ENCODE results near the gene CAPN5.

Gene CAPN5

DNA sequence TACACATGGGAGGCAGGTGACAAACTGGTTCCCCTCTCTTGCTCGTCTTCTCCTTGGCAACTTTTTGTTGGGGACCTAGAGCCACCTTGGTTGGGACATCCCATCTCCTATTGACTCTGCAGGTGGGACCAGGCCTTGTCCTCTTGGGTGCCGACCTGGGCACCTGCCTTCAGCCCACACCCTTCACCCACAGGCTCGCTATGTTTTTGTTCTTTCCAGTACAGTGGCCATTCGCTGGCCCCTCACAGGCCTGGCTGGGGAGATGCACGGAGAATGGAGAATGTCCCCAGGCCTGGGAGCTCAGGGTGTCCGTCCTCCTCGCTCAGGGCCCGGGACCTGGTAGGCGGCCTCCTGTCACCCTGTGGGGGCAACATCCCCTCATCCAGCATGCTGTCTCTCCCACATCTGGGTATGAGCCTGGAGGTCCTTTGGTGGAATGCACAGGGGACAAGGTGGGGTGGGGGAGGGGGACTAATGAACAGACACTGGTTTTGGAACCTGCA lies 21.0 kb downstream of the CAPN5 start:
- H3K27ac ChIP-seq (ENCODE audit: low read depth in 2 of 2, low read length in 2 of 2), result peak overlapping the region; percentile 99 to 100
- H3K4me3 ChIP-seq (ENCODE audit: low read length in 2 of 2), result peak overlapping the region; percentile 45 to 50

DNA sequence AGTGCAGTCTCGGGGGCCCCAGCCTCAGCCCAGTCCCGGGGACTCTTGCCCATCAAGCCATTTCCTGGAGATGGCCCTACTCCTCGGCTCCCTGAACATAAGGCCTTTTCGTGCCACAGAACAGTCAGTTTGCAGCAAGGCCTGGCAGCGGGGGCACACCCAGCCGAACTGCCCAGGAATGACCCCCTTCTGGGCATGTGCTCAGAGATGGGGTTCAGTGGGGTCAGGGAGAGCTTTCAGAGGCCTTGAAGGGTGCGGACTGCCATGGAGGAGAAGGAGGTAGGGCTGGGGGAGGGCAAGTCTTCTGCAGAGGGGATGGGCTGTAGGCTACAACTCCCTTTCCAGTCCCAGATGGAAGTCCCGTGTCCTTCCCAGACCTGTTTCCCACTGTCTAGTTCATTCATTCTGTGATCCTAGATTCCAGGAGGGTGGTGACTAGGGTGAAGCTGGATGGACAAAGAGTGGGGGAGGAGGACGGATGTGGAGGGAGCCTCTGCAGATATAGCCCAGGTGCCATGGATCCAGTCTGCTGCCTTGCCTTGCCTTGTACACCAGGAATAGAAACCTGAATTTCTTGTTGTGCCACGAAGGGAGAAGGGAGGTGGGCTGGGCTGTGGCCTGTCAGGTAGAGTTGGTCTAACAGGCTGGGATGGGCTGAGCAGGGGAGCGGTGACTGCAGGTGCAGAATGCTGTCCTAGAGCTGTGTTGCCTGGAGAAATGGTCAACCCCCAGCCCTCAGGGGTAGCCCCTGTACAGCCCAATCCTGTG lies 21.6 kb downstream of the CAPN5 start:
- Histone ChIP-seq H3K9me3 (ENCODE audit: control insufficient read depth in 2 of 2, low read length in 2 of 2) (no peaks in the 10 kb centered on the region), H3K36me3 (ENCODE audit: control insufficient read depth in 2 of 2, insufficient read depth in 2 of 2, low read length in 2 of 2) (peaks cover 22 to 32% of the 10 kb centered on the region in 2 donors), H3K9ac (ENCODE audit: low read depth in 1 of 2, low read length in 2 of 2) (peak overlapping the region; percentile 47 to 86), H3K4me1 (ENCODE audit: control insufficient read depth in 2 of 2, insufficient read depth in 2 of 2, low read length in 2 of 2) (peaks cover 64 to 80% of the 10 kb centered on the region in 2 donors), H3K27ac (ENCODE audit: low read depth in 2 of 2, low read length in 2 of 2) (peak overlapping the region; percentile 99 to 100), H3K27me3 (ENCODE audit: control insufficient read depth in 2 of 2, insufficient read depth in 2 of 2, low read length in 2 of 2) (no peaks in the 10 kb centered on the region), H3K4me3 (ENCODE audit: low read length in 2 of 2) (peak overlapping the region in 1 of 2 donors; percentile 36)

More for the DNA sequence above, 21.0 kb downstream of the CAPN5 start:
- Histone ChIP-seq H3K27me3 (ENCODE audit: control insufficient read depth in 2 of 2, insufficient read depth in 2 of 2, low read length in 2 of 2) (no peaks in the 10 kb centered on the region), H3K9ac (ENCODE audit: low read depth in 1 of 2, low read length in 2 of 2) (peak overlapping the region; percentile 49 to 86), H3K4me1 (ENCODE audit: control insufficient read depth in 2 of 2, insufficient read depth in 2 of 2, low read length in 2 of 2) (peaks cover 70 to 86% of the 10 kb centered on the region in 2 donors), H3K9me3 (ENCODE audit: control insufficient read depth in 2 of 2, low read length in 2 of 2) (no peaks in the 10 kb centered on the region), H3K36me3 (ENCODE audit: control insufficient read depth in 2 of 2, insufficient read depth in 2 of 2, low read length in 2 of 2) (peaks cover 18 to 32% of the 10 kb centered on the region in 2 donors)

DNA sequence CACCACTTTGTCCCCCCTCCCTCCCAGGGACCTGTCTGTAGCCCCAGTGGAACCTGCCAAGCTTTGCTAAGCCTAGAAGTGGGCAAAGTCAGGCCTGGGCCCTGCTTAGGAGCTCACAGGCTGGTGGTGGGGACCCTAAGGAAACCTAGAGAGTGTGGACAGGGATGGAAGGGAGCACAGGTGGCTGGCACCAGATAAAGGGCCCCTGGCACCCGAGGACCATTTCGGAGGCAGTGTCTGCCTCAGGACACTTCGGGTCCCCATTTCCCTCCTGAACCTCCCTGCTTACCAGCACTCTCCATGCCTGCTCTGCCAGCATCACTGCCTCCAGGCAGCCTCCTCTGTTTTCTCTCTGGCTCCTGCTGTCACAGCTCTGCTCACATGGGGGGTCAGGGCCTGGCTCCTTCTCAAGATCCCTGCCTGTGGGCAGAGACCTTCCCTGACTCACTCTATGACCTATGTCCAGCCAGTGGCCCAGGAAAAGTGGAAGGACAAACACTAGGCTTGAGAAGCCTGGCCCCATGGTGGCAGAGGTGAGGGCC lies 22.3 kb downstream of the CAPN5 start:
- H3K36me3 ChIP-seq (ENCODE audit: control insufficient read depth in 2 of 2, insufficient read depth in 2 of 2, low read length in 2 of 2), result peaks cover 28 to 34% of the 10 kb centered on the region in 2 donors
- H3K4me1 ChIP-seq (ENCODE audit: control insufficient read depth in 2 of 2, insufficient read depth in 2 of 2, low read length in 2 of 2), result peaks cover 62 to 73% of the 10 kb centered on the region in 2 donors
- no peaks in the 10 kb centered on the region for H3K9me3 ChIP-seq (ENCODE audit: control insufficient read depth in 2 of 2, low read length in 2 of 2)
- H3K9ac ChIP-seq (ENCODE audit: low read depth in 1 of 2, low read length in 2 of 2), result peak overlapping the region; percentile 47 to 86
- H3K27me3 ChIP-seq (ENCODE audit: control insufficient read depth in 2 of 2, insufficient read depth in 2 of 2, low read length in 2 of 2), result no peaks in the 10 kb centered on the region
- peak overlapping the region; percentile 99 to 100 for H3K27ac ChIP-seq (ENCODE audit: low read depth in 2 of 2, low read length in 2 of 2)
- H3K4me3 ChIP-seq (ENCODE audit: low read length in 2 of 2), result peak overlapping the region in 1 of 2 donors; percentile 19

DNA sequence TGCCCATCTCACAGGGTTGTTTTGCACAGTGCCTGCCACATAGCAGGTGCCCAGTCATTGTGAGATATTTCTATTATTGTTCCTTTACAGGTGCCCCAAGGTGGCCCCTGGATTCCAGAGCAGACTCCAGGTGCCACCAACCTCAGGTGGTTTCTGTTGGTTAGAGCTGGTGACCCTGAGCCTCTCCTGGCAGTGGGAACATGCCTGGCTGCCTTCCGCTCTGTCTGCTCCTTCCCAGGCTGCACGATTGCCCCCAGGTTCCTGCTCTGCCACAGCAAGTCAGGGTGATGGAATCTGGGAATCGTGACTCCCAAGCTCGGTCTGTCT lies 23.2 kb downstream of the CAPN5 start:
- Histone ChIP-seq H3K4me3 (ENCODE audit: low read length in 2 of 2) (no peak overlapping the region), H3K27me3 (ENCODE audit: control insufficient read depth in 2 of 2, insufficient read depth in 2 of 2, low read length in 2 of 2) (no peaks in the 10 kb centered on the region), H3K27ac (ENCODE audit: low read depth in 2 of 2, low read length in 2 of 2) (peak overlapping the region; percentile 99 to 100), H3K36me3 (ENCODE audit: control insufficient read depth in 2 of 2, insufficient read depth in 2 of 2, low read length in 2 of 2) (peaks cover 34 to 37% of the 10 kb centered on the region in 2 donors), H3K9me3 (ENCODE audit: control insufficient read depth in 2 of 2, low read length in 2 of 2) (no peaks in the 10 kb centered on the region), H3K4me1 (ENCODE audit: control insufficient read depth in 2 of 2, insufficient read depth in 2 of 2, low read length in 2 of 2) (peaks cover 63 to 71% of the 10 kb centered on the region in 2 donors), H3K9ac (ENCODE audit: low read depth in 1 of 2, low read length in 2 of 2) (peak overlapping the region in 1 of 2 donors; percentile 63)

DNA sequence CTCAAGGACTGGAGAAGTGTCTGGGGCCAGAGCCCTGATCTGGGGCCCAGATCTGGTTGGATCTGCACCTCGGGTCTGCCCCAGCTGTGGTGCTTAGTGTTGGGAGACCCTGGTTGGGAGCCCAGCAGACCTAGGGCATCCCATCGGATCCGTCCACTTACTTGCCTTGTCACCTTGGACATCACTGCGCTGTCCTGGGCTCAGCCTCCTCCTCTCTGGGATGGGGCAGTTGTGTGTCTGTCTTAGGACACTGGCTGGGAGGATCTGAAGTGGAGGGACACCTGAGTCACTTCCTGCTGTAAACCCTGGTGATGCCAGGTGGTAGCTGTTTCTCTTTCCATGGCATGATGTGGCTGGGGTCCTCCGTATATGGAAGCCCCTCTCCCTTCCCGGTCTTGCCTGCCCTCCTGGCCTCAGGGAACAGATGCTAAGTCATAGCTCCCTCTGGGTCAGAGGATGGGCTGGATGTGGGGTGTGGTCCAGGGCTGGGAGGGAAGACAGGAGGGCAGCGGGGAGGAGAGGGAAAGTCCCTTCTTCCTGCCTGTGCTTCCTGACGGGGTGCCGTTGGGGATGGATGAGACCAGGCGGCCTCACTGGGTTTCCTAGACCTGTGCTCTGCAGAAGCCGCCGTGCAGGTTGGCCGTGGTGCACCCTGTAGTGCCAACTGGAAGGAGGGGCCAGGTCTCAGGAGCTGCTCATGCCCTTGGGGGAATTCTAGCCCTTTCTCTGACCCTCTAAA lies 23.8 kb downstream of the CAPN5 start:
- peaks cover 67 to 72% of the 10 kb centered on the region in 2 donors for H3K4me1 ChIP-seq (ENCODE audit: control insufficient read depth in 2 of 2, insufficient read depth in 2 of 2, low read length in 2 of 2)
- no peaks in the 10 kb centered on the region for H3K9me3 ChIP-seq (ENCODE audit: control insufficient read depth in 2 of 2, low read length in 2 of 2)
- H3K27me3 ChIP-seq (ENCODE audit: control insufficient read depth in 2 of 2, insufficient read depth in 2 of 2, low read length in 2 of 2), result no peaks in the 10 kb centered on the region
- H3K36me3 ChIP-seq (ENCODE audit: control insufficient read depth in 2 of 2, insufficient read depth in 2 of 2, low read length in 2 of 2), result peaks cover 34% of the 10 kb centered on the region in 2 donors
- H3K9ac ChIP-seq (ENCODE audit: low read depth in 1 of 2, low read length in 2 of 2), result peak overlapping the region; percentile 32 to 63
- peak overlapping the region in 1 of 2 donors; percentile 7 for H3K4me3 ChIP-seq (ENCODE audit: low read length in 2 of 2)
- H3K27ac ChIP-seq (ENCODE audit: low read depth in 2 of 2, low read length in 2 of 2), result peak overlapping the region; percentile 99 to 100

DNA sequence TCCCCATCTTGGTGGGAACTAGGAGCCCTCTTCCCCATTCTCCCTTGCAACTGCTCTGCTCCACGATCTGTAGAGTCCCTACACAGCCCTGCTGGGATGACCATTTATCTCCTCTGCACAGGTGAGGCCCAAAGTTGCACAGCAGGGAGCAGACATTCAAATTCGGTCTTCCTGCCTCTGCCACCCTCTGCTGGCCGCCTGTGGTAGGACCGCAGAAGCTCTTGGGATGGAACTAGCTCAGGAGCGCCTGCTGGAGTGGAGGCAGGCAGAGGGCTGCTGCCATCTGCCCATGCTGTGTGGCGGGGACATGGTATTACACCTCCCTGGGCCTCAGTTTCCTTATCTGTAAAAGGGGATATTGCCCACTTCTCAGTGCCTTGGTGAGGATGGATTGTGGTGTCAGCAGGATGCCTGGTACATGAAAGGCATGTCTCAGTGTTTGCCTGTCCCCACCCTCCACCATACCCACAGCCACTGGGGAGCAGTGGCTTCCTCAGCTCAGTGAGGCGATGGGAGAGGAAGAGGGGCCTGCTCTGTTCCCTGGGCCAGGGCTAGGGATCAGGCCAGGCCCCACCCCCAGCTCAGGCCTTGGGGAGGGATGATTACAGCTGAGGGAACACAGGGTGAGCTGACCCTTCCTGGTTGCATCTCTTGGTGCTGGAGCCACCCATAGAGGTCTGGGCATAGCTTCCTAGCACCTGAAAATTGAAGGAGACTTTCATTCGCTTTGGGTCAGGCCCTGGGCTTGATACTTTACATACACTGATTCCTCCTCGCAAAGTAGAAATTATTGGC lies 24.6 kb downstream of the CAPN5 start:
- Histone ChIP-seq H3K27ac (ENCODE audit: low read depth in 2 of 2, low read length in 2 of 2) (peak overlapping the region; percentile 99 to 100), H3K4me1 (ENCODE audit: control insufficient read depth in 2 of 2, insufficient read depth in 2 of 2, low read length in 2 of 2) (peaks cover 65 to 72% of the 10 kb centered on the region in 2 donors), H3K9ac (ENCODE audit: low read depth in 1 of 2, low read length in 2 of 2) (no peak overlapping the region), H3K27me3 (ENCODE audit: control insufficient read depth in 2 of 2, insufficient read depth in 2 of 2, low read length in 2 of 2) (no peaks in the 10 kb centered on the region), H3K9me3 (ENCODE audit: control insufficient read depth in 2 of 2, low read length in 2 of 2) (no peaks in the 10 kb centered on the region), H3K4me3 (ENCODE audit: low read length in 2 of 2) (peak overlapping the region in 1 of 2 donors; percentile 7), H3K36me3 (ENCODE audit: control insufficient read depth in 2 of 2, insufficient read depth in 2 of 2, low read length in 2 of 2) (peaks cover 31 to 34% of the 10 kb centered on the region in 2 donors)

DNA sequence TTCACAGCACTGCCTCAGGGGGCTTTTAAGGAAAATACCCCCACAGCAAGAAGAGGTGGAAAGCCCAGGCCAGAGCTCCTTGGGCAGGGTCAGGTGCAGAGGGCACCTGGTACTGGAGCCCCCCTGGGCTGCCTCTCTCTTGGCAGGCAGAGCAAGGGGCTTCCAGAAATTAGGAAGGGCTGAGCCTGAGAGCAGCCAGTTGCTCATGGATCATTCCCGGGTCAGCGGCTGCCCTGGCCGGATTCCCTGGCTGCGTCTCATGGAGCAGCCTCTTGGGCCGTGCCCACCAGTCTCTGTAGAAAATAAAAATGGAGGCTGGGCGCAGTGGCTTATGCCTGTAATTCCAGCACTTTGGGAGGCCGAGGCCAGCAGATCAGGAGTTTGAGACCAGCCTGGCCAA lies 25.6 kb downstream of the CAPN5 start:
- Histone ChIP-seq H3K36me3 (ENCODE audit: control insufficient read depth in 2 of 2, insufficient read depth in 2 of 2, low read length in 2 of 2) (peaks cover 29 to 34% of the 10 kb centered on the region in 2 donors), H3K27me3 (ENCODE audit: control insufficient read depth in 2 of 2, insufficient read depth in 2 of 2, low read length in 2 of 2) (no peaks in the 10 kb centered on the region), H3K27ac (ENCODE audit: low read depth in 2 of 2, low read length in 2 of 2) (no peak overlapping the region)

DNA sequence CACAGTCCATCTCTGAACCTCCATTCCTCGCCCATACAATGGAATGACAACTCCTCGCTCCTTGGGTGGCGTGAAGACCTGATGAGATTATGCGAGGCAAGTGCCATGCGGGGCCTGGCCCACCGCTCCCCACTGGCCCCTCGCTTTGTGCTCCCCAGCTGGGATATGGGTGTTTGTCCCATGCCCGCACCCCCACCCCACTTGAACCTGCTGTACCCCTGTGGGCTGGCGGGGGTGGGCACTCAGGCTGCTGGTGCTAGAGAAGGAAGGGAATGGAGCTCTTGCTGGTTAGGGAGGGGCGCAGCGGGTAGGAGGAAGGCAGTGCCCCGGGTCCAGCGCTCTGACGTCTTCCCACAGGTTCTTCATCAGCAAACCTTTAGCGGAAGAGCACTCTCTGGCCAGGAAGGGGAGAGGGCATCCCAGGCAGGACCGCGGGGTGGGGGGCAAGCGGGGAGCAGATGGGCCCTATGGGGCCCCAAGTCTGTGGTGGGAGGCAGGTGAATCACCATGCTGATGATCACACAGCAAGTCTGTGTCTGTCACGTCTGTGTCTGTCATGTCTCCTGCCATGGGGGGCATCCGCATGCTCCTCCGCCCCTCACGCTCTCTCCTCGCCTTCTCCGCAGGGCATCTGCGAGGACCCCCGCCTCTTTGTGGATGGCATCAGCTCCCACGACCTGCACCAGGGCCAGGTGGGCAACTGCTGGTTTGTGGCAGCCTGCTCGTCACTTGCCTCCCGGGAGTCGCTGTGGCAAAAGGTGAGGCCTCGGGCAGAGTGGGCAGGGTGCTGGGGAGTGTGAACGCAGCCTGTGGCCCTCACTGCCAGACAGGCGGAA lies 26.5 kb downstream of the CAPN5 start:
- peaks cover 27 to 31% of the 10 kb centered on the region in 2 donors for H3K36me3 ChIP-seq (ENCODE audit: control insufficient read depth in 2 of 2, insufficient read depth in 2 of 2, low read length in 2 of 2)
- H3K9ac ChIP-seq (ENCODE audit: low read depth in 1 of 2, low read length in 2 of 2), result no peak overlapping the region
- H3K27ac ChIP-seq (ENCODE audit: low read depth in 2 of 2, low read length in 2 of 2), result no peak overlapping the region
- no peak overlapping the region for H3K4me3 ChIP-seq (ENCODE audit: low read length in 2 of 2)
- peaks cover 52 to 57% of the 10 kb centered on the region in 2 donors for H3K4me1 ChIP-seq (ENCODE audit: control insufficient read depth in 2 of 2, insufficient read depth in 2 of 2, low read length in 2 of 2)
- no peaks in the 10 kb centered on the region for H3K9me3 ChIP-seq (ENCODE audit: control insufficient read depth in 2 of 2, low read length in 2 of 2)
- H3K27me3 ChIP-seq (ENCODE audit: control insufficient read depth in 2 of 2, insufficient read depth in 2 of 2, low read length in 2 of 2), result no peaks in the 10 kb centered on the region

More for the DNA sequence above, 25.6 kb downstream of the CAPN5 start:
- Histone ChIP-seq H3K9me3 (ENCODE audit: control insufficient read depth in 2 of 2, low read length in 2 of 2) (no peaks in the 10 kb centered on the region), H3K4me1 (ENCODE audit: control insufficient read depth in 2 of 2, insufficient read depth in 2 of 2, low read length in 2 of 2) (peaks cover 61 to 66% of the 10 kb centered on the region in 2 donors), H3K9ac (ENCODE audit: low read depth in 1 of 2, low read length in 2 of 2) (no peak overlapping the region), H3K4me3 (ENCODE audit: low read length in 2 of 2) (no peak overlapping the region)
